Small intestine (tissue), 16 donors: Measurements from ENCODE around the gene CBR3. TPM values are rescaled to one million over a fixed set of nuclear protein-coding genes. Genes with fewer than 3 reads are reported as not detected.
A peak's percentile ranks its signal among the peaks of the same experiment; 100 is the strongest.

Experiments used
- DNase-seq, 2 donors: peaks; one replicate each; pipeline versions ENCODE4 v3.0.0 to v3.0.0-alpha.2; 2013
- FAIRE-seq: peaks from 2 replicates; lab custom pipeline; 2012; peaks lifted over from hg19 to GRCh38; lab: Jason Lieb, UNC
- H3K27ac ChIP-seq, 3 donors: one replicate each; pipeline ENCODE4 v1.5.1; 2013; ENCODE audit warnings: low read length in 2 of 3, mild to moderate bottlenecking in 2 of 3, control low read depth in 1 of 3, inconsistent platforms in 1 of 3, low read depth in 1 of 3, moderate library complexity in 1 of 3
- H3K27me3 ChIP-seq, 3 donors: one replicate each; pipeline ENCODE4 v1.6.1; 2013; ENCODE audit warnings: low read length in 3 of 3, inconsistent platforms in 1 of 3; ENCODE audit not compliant: control insufficient read depth in 3 of 3, insufficient read depth in 3 of 3
- H3K36me3 ChIP-seq, 3 donors: one replicate each; pipeline ENCODE4 v1.6.1; 2013; ENCODE audit warnings: low read length in 3 of 3, inconsistent platforms in 1 of 3, low read depth in 1 of 3, mild to moderate bottlenecking in 1 of 3, moderate library complexity in 1 of 3; ENCODE audit not compliant: control insufficient read depth in 3 of 3, insufficient read depth in 2 of 3
- H3K4me1 ChIP-seq, 3 donors: one replicate each; pipeline ENCODE4 v1.6.1; 2013; ENCODE audit warnings: low read length in 2 of 3, inconsistent platforms in 1 of 3, low read depth in 1 of 3, mild to moderate bottlenecking in 1 of 3, moderate library complexity in 1 of 3; ENCODE audit not compliant: control insufficient read depth in 3 of 3, insufficient read depth in 2 of 3
- H3K4me3 ChIP-seq, 3 donors: one replicate each; pipeline ENCODE4 v1.5.1; 2013; ENCODE audit warnings: low read length in 3 of 3, control low read depth in 1 of 3, inconsistent platforms in 1 of 3, low read depth in 1 of 3, mild to moderate bottlenecking in 1 of 3, moderate library complexity in 1 of 3
- H3K9me3 ChIP-seq, 2 donors: one replicate each; pipeline ENCODE4 v1.6.1; 2013; ENCODE audit warnings: low read depth in 1 of 2, low read length in 1 of 2; ENCODE audit not compliant: control insufficient read depth in 2 of 2, insufficient read depth in 1 of 2
- WGBS, 3 donors: extraction: QIAGEN DNeasy Blood & Tissue Kit; methylation state at CpG; one replicate each; pipeline ENCODE4 v1.1.7; 2013; 5-methylcytosine and 5-hydroxymethylcytosine counted together
- long read RNA-seq, 10 donors: transcript quantifications; one replicate each; lab custom pipeline, GENCODE V29; 2026
- polyA plus RNA-seq, 4 donors: library from polyadenylated mRNA; stranded (reverse) in 3 of 4; unstranded in 1 of 4; fragments of 200-250 nt in 3 of 4; fragments of 120-200 nt in 1 of 4; gene quantifications; one replicate each; pipeline versions ENCODE4 v1.2.1 to v1.2.3, GENCODE V29; 2013
- donor health status: healthy with polysubstance abuse.
- donor health status: control.
- donor health status: control.
- donor health status: Bipolar disorder and iron deficiency.
- donor health status: healthy.

CBR3 gene
- 1 to 10 TPM in 2 of 4 donors, under 1 TPM in 2; 0.54 to 9.0 (median 0.87) TPM for polyA plus RNA-seq
- long read RNA-seq, donor 1, partial matches to known transcripts: 0 of 1 reads
- long read RNA-seq, donor 1, other reads (novel, unspliced or antisense): 0 of 1 reads
- long read RNA-seq, donor 2: 0 reads
- long read RNA-seq, donor 3, partial matches to known transcripts: 0 of 1 reads
- long read RNA-seq, donor 3, other reads (novel, unspliced or antisense): 0 of 1 reads
- long read RNA-seq, donor 4: 0 reads
- long read RNA-seq, donor 5: 0 reads
- long read RNA-seq, donor 6: 0 reads
- long read RNA-seq, donor 7: 0 reads
- long read RNA-seq, donor 8, partial matches to known transcripts: 0 of 1 reads
- long read RNA-seq, donor 8, other reads (novel, unspliced or antisense): 0 of 1 reads
- long read RNA-seq, donor 9: 0 reads
- long read RNA-seq, donor 10: 0 reads

- H3K4me1 ChIP-seq: peaks cover 0 to 19% (median 6%) of the 10 kb centered on the region in 3 donors
- no peaks in the 10 kb centered on the region for H3K36me3 ChIP-seq
- DNase-seq (peak in 1 of 2 donors; percentile 21), FAIRE-seq (no peak)
- H3K27ac ChIP-seq: peak within 1 kb of the TSS; percentile 54 to 81 (median 60)
- H3K4me3 ChIP-seq: peak within 1 kb of the TSS; percentile 46 to 61 (median 50)
- no peaks in the 10 kb centered on the region for H3K9me3 ChIP-seq
- H3K27me3 ChIP-seq: peaks cover 0 to 37% (median 2%) of the 10 kb centered on the region in 3 donors
- 0% methylated on average over 40 to 53 of the region's 53 CpGs for WGBS, 3 donors
Observed at GRCh38 chr21:36134803-36135390, at the start of gene CBR3. Gene CBR3 (plus strand): TSS chr21:36135079. CDS start chr21:36135193, 114 bp downstream.

GRCh38 chr21:36087362-36088138 lies 47.3 kb upstream of the CBR3 start:
- H3K27ac ChIP-seq: no peak overlapping the region
- no peaks in the 10 kb centered on the region for H3K9me3 ChIP-seq
- FAIRE-seq: no peak
- 56 to 69% (median 63%) methylated on average over 6 of the region's 6 CpGs for WGBS, 3 donors
- DNase-seq: no peak
- no peaks in the 10 kb centered on the region for H3K36me3 ChIP-seq
- no peaks in the 10 kb centered on the region for H3K4me1 ChIP-seq
- no peak overlapping the region for H3K4me3 ChIP-seq
- no peaks in the 10 kb centered on the region for H3K27me3 ChIP-seq

- Histone ChIP-seq H3K4me3 (no peak overlapping the region), H3K9me3 (peaks cover 2 to 10% of the 10 kb centered on the region in 2 donors), H3K36me3 (no peaks in the 10 kb centered on the region), H3K27ac (no peak overlapping the region), H3K27me3 (no peaks in the 10 kb centered on the region), H3K4me1 (no peaks in the 10 kb centered on the region)
- DNase-seq (no peak), FAIRE-seq (no peak)
- WGBS, 3 donors: 76 to 94% (median 91%) methylated on average over 3 of the region's 3 CpGs
Observed at GRCh38 chr21:36089946-36090345, 44.9 kb upstream of the CBR3 start.

GRCh38 chr21:36092681-36093080 lies 42.2 kb upstream of the CBR3 start:
- no peaks in the 10 kb centered on the region for H3K36me3 ChIP-seq
- no peak overlapping the region for H3K27ac ChIP-seq
- no peak for FAIRE-seq
- no peak for DNase-seq
- H3K4me1 ChIP-seq: no peaks in the 10 kb centered on the region
- H3K27me3 ChIP-seq: no peaks in the 10 kb centered on the region
- no peak overlapping the region for H3K4me3 ChIP-seq
- peaks cover 2 to 10% of the 10 kb centered on the region in 2 donors for H3K9me3 ChIP-seq

- 97 to 100% (median 100%) methylated on average over 1 of the region's 1 CpG for WGBS, 3 donors
- no peak for FAIRE-seq
Observed at GRCh38 chr21:36093512-36093911, 41.4 kb upstream of the CBR3 start.

GRCh38 chr21:36096398-36097290 lies 38.2 kb upstream of the CBR3 start:
- Histone ChIP-seq H3K4me1 (peaks cover 0 to 3% (median 0%) of the 10 kb centered on the region in 3 donors), H3K36me3 (no peaks in the 10 kb centered on the region), H3K4me3 (no peak overlapping the region), H3K9me3 (peaks cover 2 to 10% of the 10 kb centered on the region in 2 donors), H3K27me3 (no peaks in the 10 kb centered on the region), H3K27ac (no peak overlapping the region)
- WGBS, 3 donors: 24 to 62% (median 55%) methylated on average over 1 of the region's 1 CpG
- DNase-seq: no peak
- FAIRE-seq: no peak

More at GRCh38 chr21:36093512-36093911, 41.4 kb upstream of the CBR3 start:
- Histone ChIP-seq H3K4me3 (no peak overlapping the region), H3K27me3 (no peaks in the 10 kb centered on the region), H3K9me3 (peaks cover 2 to 10% of the 10 kb centered on the region in 2 donors), H3K36me3 (no peaks in the 10 kb centered on the region), H3K4me1 (peaks cover 0 to 3% (median 0%) of the 10 kb centered on the region in 3 donors), H3K27ac (no peak overlapping the region)
- DNase-seq: no peak

GRCh38 chr21:36097427-36098181 lies 37.3 kb upstream of the CBR3 start:
- H3K4me1 ChIP-seq: peaks cover 0 to 3% (median 0%) of the 10 kb centered on the region in 3 donors
- H3K27me3 ChIP-seq: no peaks in the 10 kb centered on the region
- no peak overlapping the region for H3K27ac ChIP-seq
- H3K4me3 ChIP-seq: no peak overlapping the region
- FAIRE-seq (no peak), DNase-seq (peak; percentile 46 to 50)
- WGBS, 3 donors: 74 to 82% (median 81%) methylated on average over 8 of the region's 8 CpGs
- peaks cover 2 to 10% of the 10 kb centered on the region in 2 donors for H3K9me3 ChIP-seq
- no peaks in the 10 kb centered on the region for H3K36me3 ChIP-seq
